GM18867 (cell line): ENCODE data around the gene ACER3.
"Not testable (repeated sequence)": the region's sequence is repeated elsewhere in the genome, so short reads cannot be mapped to it uniquely, and the experiment has no call there.

Experiments used
- ATAC-seq: cut with Tn5 transposase; IDR thresholded peaks from one replicate; pipeline ENCODE4 v1.9.1; 2021; ENCODE audit warnings: mild to moderate bottlenecking, moderate library complexity; ENCODE audit not compliant: unreplicated experiment

Gene ACER3

GRCh38 chr11:76860539-76861475, at the start of gene ACER3:
Gene ACER3, plus strand, starts transcription at chr11:76860918. Its CDS starts 59 bp downstream, at chr11:76860977.
- ATAC-seq: peak; percentile 97

GRCh38 chr11:76811259-76811658, 49.5 kb upstream of the ACER3 start:
- no peak for ATAC-seq

- ATAC-seq: no peak
These were observed 46.3 kb upstream of the ACER3 start for GRCh38 chr11:76814414-76814813.

GRCh38 chr11:76815678-76816077, 45.0 kb upstream of the ACER3 start:
- not testable (repeated sequence) for ATAC-seq

GRCh38 chr11:76820184-76820566, 40.5 kb upstream of the ACER3 start:
- no peak for ATAC-seq

GRCh38 chr11:76821396-76821795, 39.3 kb upstream of the ACER3 start:
- not testable (repeated sequence) for ATAC-seq

- no peak for ATAC-seq
These were observed 38.3 kb upstream of the ACER3 start for GRCh38 chr11:76822406-76822805.

GRCh38 chr11:76823481-76824028, 37.2 kb upstream of the ACER3 start:
- no peak for ATAC-seq

- no peak for ATAC-seq
These were observed 36.4 kb upstream of the ACER3 start for GRCh38 chr11:76824083-76824939.

GRCh38 chr11:76824980-76825725, 35.6 kb upstream of the ACER3 start:
- ATAC-seq: no peak

- ATAC-seq: no peak
These were observed 34.9 kb upstream of the ACER3 start for GRCh38 chr11:76825726-76826396.

- ATAC-seq: not testable (repeated sequence)
These were observed 34.2 kb upstream of the ACER3 start for GRCh38 chr11:76826508-76826907.

GRCh38 chr11:76827005-76827404, 33.7 kb upstream of the ACER3 start:
- ATAC-seq: not testable (repeated sequence)

GRCh38 chr11:76830639-76831327, 29.9 kb upstream of the ACER3 start:
- ATAC-seq: no peak

GRCh38 chr11:76831686-76832310, 28.9 kb upstream of the ACER3 start:
- no peak for ATAC-seq

GRCh38 chr11:76832361-76832760, 28.4 kb upstream of the ACER3 start:
- no peak for ATAC-seq

- no peak for ATAC-seq
These were observed 26.6 kb upstream of the ACER3 start for GRCh38 chr11:76834151-76834550.

- ATAC-seq: no peak
These were observed 25.7 kb upstream of the ACER3 start for GRCh38 chr11:76835036-76835435.
